Heart right ventricle (tissue), 16 donors: Measurements from ENCODE around the gene MANSC4. TPM values are rescaled to one million over a fixed set of nuclear protein-coding genes. Genes with fewer than 3 reads are reported as not detected.
"Not testable (repeated sequence)": the region's sequence is repeated elsewhere in the genome, so short reads cannot be mapped to it uniquely, and the experiment has no call there.

Experiments used
- ATAC-seq, 8 donors: fragments of 200-7000 bp; cut with Tn5 transposase; one replicate each; pipeline ENCODE4 v1.9.1; 2020; ENCODE audit warnings: mild to moderate bottlenecking in 8 of 8, moderate library complexity in 8 of 8, moderate number of reproducible peaks in 1 of 8
- DNase-seq, 2 donors: peaks; one replicate each; pipeline ENCODE4 v3.0.0-alpha.2; 2020
- H3K27ac ChIP-seq, 10 donors: fragments of 200-600 bp; sonication (generic) in 2 of 10; one replicate each; pipeline versions ENCODE4 v1.5.0 to v1.8.0; 2020 to 2022; ENCODE audit warnings: mild to moderate bottlenecking in 3 of 10
- H3K27me3 ChIP-seq, 7 donors: fragments of 200-600 bp; one replicate each; pipeline ENCODE4 v1.8.0; 2021 to 2022; ENCODE audit warnings: mild to moderate bottlenecking in 2 of 7
- H3K36me3 ChIP-seq, 9 donors: fragments of 200-600 bp; sonication (generic) in 1 of 9; one replicate each; pipeline versions ENCODE4 v1.5.0 to v1.8.0; 2020 to 2022; ENCODE audit warnings: mild to moderate bottlenecking in 2 of 9
- H3K4me1 ChIP-seq, 9 donors: fragments of 200-600 bp; sonication (generic) in 1 of 9; one replicate each; pipeline versions ENCODE4 v1.5.0 to v1.8.0; 2020 to 2022; ENCODE audit warnings: mild to moderate bottlenecking in 4 of 9
- H3K4me3 ChIP-seq, 10 donors: fragments of 200-600 bp; sonication (generic) in 2 of 10; one replicate each; pipeline versions ENCODE4 v1.5.0 to v1.8.0; 2020 to 2022; ENCODE audit warnings: mild to moderate bottlenecking in 7 of 10, moderate library complexity in 2 of 10
- H3K9me3 ChIP-seq, 11 donors: fragments of 200-600 bp in 10 of 11; sonication (generic) in 2 of 11; one replicate each; pipeline versions ENCODE4 v1.5.0 to v1.8.0; 2013 to 2022; ENCODE audit warnings: mild to moderate bottlenecking in 2 of 11, control low read depth in 1 of 11, moderate library complexity in 1 of 11
- WGBS, 2 donors: extraction: QIAGEN DNeasy Blood & Tissue Kit; methylation state at CpG; one replicate each; pipeline ENCODE4 v1.1.7; 2013; ENCODE audit warnings: inconsistent platforms in 1 of 2; 5-methylcytosine and 5-hydroxymethylcytosine counted together
- intact Hi-C, 10 donors: fragments of 100-400 bp; cut with DNase I; formaldehyde crosslinking; loops; one replicate each; pipeline versions ENCODE4 v1.11.1 to v1.14.2; 2022
- polyA plus RNA-seq, 2 donors: library from polyadenylated mRNA; stranded (reverse); fragments of 200-250 nt; gene quantifications; one replicate each; pipeline ENCODE4 v1.2.3, GENCODE V29; 2013
- total RNA-seq, 10 donors: library from RNA; stranded (reverse); fragmentation: NEBNext Ultra II Directional in 3 of 10; extraction: Animal tissue kit (Norgen Biotek cat#: 25700) in 3 of 10; gene quantifications; one replicate each; pipeline versions ENCODE4 v1.2.1 to v1.2.4, GENCODE V29; 2021 to 2023
- TF ChIP-seq, protein P1 (sequence below), 9 donors: fragments of 200-600 bp; sonication (generic) in 2 of 9; IDR thresholded peaks; one replicate each; pipeline versions ENCODE4 v1.5.0 to v1.8.0; 2021 to 2022; ENCODE audit warnings: antibody characterized with exemption in 9 of 9, mild to moderate bottlenecking in 5 of 9, moderate library complexity in 1 of 9
- donor health status: Arrhythmogenic right ventricular cardiomyopathy.
- donor health status: ischemic (EF 13 %, LVEDD 7.1; RV severe dilation, severe dysfunction).
- donor health status: healthy with polysubstance abuse.
- donor health status: DM: no; HTN: yes; CAD: no.
- donor health status: DM: no; HTN: no; CAD: no.
- donor health status: ischemic (EF 25% LVEDD 6.9; RV normal size, moderate dysfunction).
- donor health status: ischemic (EF 25% LVEDD 5.7; RV mildly dilated, moderate dysfunction).
- donor health status: healthy.
- donor health status: DM: yes; HTN: yes; CAD: no.
- donor health status: Ischemic cardiomyopathy.
- donor health status: ischemic (EF 35%, LVEDD 5.7; RV mildly dilated, moderate dysfunction).
- donor health status: nonischemic (EF 11% LVEDD 7.7; RV severe dilation, severe dysfunction).
- donor health status: DM: yes; HTN: yes; CAD: no.
- donor health status: PGD.
- donor health status: ischemic (EF 29% LVEDD 5.4; RV normal size, mild dysfunction).
- donor health status: nonischemic (EF 23%, LVEDD 6.1; RV moderate dilation, normal function).

MANSC4 gene
- total and polyA plus RNA-seq, 12 donors, result not detected

GRCh38 chr12:27743601-27744000, 36.4 kb downstream of the MANSC4 start:
- ATAC-seq (no peak), DNase-seq (no peak)
- Histone ChIP-seq H3K36me3 (peaks cover 0 to 77% (median 5%) of the 10 kb centered on the region in 9 donors), H3K9me3 (no peaks in the 10 kb centered on the region), H3K4me3 (no peak overlapping the region), H3K27me3 (no peaks in the 10 kb centered on the region), H3K4me1 (peaks cover 0 to 12% (median 0%) of the 10 kb centered on the region in 9 donors), H3K27ac (no peak overlapping the region)
- WGBS, 2 donors, result 96 to 99% methylated on average over 5 of the region's 5 CpGs
- TF ChIP-seq, protein P1, sequence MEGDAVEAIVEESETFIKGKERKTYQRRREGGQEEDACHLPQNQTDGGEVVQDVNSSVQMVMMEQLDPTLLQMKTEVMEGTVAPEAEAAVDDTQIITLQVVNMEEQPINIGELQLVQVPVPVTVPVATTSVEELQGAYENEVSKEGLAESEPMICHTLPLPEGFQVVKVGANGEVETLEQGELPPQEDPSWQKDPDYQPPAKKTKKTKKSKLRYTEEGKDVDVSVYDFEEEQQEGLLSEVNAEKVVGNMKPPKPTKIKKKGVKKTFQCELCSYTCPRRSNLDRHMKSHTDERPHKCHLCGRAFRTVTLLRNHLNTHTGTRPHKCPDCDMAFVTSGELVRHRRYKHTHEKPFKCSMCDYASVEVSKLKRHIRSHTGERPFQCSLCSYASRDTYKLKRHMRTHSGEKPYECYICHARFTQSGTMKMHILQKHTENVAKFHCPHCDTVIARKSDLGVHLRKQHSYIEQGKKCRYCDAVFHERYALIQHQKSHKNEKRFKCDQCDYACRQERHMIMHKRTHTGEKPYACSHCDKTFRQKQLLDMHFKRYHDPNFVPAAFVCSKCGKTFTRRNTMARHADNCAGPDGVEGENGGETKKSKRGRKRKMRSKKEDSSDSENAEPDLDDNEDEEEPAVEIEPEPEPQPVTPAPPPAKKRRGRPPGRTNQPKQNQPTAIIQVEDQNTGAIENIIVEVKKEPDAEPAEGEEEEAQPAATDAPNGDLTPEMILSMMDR (IDR thresholded peaks at IDR 0.05), result no peak
- intact Hi-C loops, result loop anchor here in 1 of 10 donors (10.0 kb wide), 1 partner anchor 71 kb away; no protein-coding TSS in a partner anchor

DNA sequence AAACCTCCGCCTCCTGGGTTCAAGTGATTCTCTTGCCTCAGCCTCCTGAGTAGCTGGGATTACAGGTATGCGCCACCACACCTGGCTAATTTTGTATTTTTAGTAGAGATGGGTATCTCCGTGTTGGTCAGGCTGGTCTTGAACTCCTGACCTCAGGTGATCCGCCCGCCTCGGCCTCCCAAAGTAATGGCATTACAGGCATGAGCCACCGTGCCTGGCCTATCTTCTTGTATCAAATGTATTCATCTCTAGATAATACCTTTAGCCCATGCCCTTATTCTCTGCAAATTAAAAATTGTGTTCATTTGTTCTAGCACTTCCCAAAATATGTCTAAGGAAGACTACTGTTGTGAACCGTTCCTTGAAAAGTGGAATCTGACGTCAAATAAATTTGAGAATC, 45.7 kb downstream of the MANSC4 start:
- not testable (repeated sequence) for H3K27ac ChIP-seq, H3K4me1 ChIP-seq, DNase-seq, ATAC-seq, H3K4me3 ChIP-seq, H3K27me3 ChIP-seq, H3K9me3 ChIP-seq
- intact Hi-C loops, result loop anchor here in 9 of 10 donors (2.0 to 10.0 kb wide), 9 partner anchors 83 to 1260 kb away; no protein-coding TSS in a partner anchor
- 94 to 95% methylated on average over 9 of the region's 9 CpGs for WGBS, 2 donors
- H3K36me3 ChIP-seq, result peaks cover 0 to 87% (median 12%) of the 10 kb centered on the region in 9 donors

- WGBS, 2 donors, result 94 to 98% methylated on average over 1 of the region's 1 CpG
- no peak for DNase-seq
- peaks cover 0 to 87% (median 12%) of the 10 kb centered on the region in 9 donors for H3K36me3 ChIP-seq
Measured at GRCh38 chr12:27733791-27734190, 46.2 kb downstream of the MANSC4 start.

DNA sequence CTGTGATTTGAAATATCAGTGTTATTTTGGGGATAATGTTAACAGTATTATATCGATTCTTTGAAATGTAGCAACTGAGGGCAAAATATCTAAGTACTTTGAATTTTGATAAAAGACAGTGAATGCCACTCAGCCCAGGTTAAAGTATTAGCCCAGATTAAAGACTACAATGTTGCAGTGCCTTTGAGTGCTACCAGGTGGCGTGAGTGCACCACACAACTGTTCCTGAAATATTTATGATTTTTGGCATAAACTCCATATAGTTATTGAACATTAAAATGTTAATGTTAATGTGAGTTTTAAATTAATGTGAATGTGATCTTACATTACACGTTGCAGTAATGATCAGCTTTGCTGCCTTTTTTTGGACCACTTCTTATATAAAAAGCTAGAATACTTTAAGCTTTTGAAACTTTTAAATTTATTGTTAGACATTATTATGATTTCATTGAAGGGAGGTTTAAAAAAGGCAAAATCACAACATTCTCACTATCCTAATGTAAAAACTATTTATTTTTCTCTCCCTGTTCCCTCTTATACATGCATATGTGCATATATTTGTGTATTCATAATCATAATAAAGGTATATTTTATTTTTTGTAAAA, 46.9 kb downstream of the MANSC4 start:
- Histone ChIP-seq H3K4me3 (no peak overlapping the region), H3K36me3 (peaks cover 0 to 87% (median 12%) of the 10 kb centered on the region in 9 donors), H3K27me3 (no peaks in the 10 kb centered on the region), H3K4me1 (no peaks in the 10 kb centered on the region), H3K9me3 (no peaks in the 10 kb centered on the region), H3K27ac (no peak overlapping the region)
- ATAC-seq, result peak in 1 of 8 donors; percentile 38
- no peak for DNase-seq
- TF ChIP-seq, protein P1 (IDR thresholded peaks at IDR 0.05), result peak; percentile 53 to 90 (median 76)
- WGBS, 2 donors, result 45 to 47% methylated on average over 3 of the region's 3 CpGs
- intact Hi-C loops, result loop anchor here in 9 of 10 donors (2.0 to 10.0 kb wide), 10 partner anchors 84 to 1262 kb away; no protein-coding TSS in a partner anchor

More at GRCh38 chr12:27733791-27734190, 46.2 kb downstream of the MANSC4 start:
- Histone ChIP-seq H3K27me3 (no peaks in the 10 kb centered on the region), H3K27ac (no peak overlapping the region), H3K9me3 (no peaks in the 10 kb centered on the region), H3K4me3 (no peak overlapping the region), H3K4me1 (no peaks in the 10 kb centered on the region)
- TF ChIP-seq, protein P1 (IDR thresholded peaks at IDR 0.05), result no peak
- intact Hi-C loops, result loop anchor here in 9 of 10 donors (2.0 to 10.0 kb wide), 10 partner anchors 84 to 1261 kb away; no protein-coding TSS in a partner anchor
- ATAC-seq, result no peak

GRCh38 chr12:27732281-27732680, 47.8 kb downstream of the MANSC4 start:
- Histone ChIP-seq H3K4me1 (no peaks in the 10 kb centered on the region), H3K27ac (no peak overlapping the region), H3K36me3 (peaks cover 0 to 87% (median 7%) of the 10 kb centered on the region in 9 donors), H3K4me3 (no peak overlapping the region), H3K9me3 (no peaks in the 10 kb centered on the region), H3K27me3 (no peaks in the 10 kb centered on the region)
- TF ChIP-seq, protein P1 (IDR thresholded peaks at IDR 0.05), result peak in 1 of 9 donors; percentile 4
- DNase-seq (no peak), ATAC-seq (peak in 1 of 8 donors; percentile 51)
- intact Hi-C loops, result loop anchor here in 9 of 10 donors (2.0 to 10.0 kb wide), 10 partner anchors 85 to 1263 kb away; no protein-coding TSS in a partner anchor
- WGBS, 2 donors, result 59 to 67% methylated on average over 2 of the region's 2 CpGs
